Heart left ventricle (tissue), 13 donors: Measurements from ENCODE around the gene KIF5B.

Source experiments
- POLR2A ChIP-seq, 2 donors: fragments of 450-650 bp; IDR thresholded peaks; one replicate each; pipeline ENCODE4 v1.6.1; 2017; ENCODE audit warnings: antibody characterized with exemption in 2 of 2, mild to moderate bottlenecking in 2 of 2, moderate library complexity in 2 of 2
- TF ChIP-seq, protein P1 (sequence below), 12 donors: fragments of 200-600 bp; sonication (generic) in 4 of 12; IDR thresholded peaks; one replicate each; pipeline versions ENCODE4 v1.5.0 to v1.8.0; 2018 to 2022; ENCODE audit warnings: antibody characterized with exemption in 12 of 12, mild to moderate bottlenecking in 5 of 12
- donor health status: ischemic (EF 13 %, LVEDD 7.1; RV severe dilation, severe dysfunction).
- donor health status: DM: no; HTN: yes; CAD: no.
- donor health status: DM: no; HTN: no; CAD: no.
- donor health status: ischemic (EF 25% LVEDD 6.9; RV normal size, moderate dysfunction).
- donor health status: ischemic (EF 25% LVEDD 5.7; RV mildly dilated, moderate dysfunction).
- donor health status: ischemic (EF 35%, LVEDD 5.7; RV mildly dilated, moderate dysfunction).
- donor health status: nonischemic (EF 11% LVEDD 7.7; RV severe dilation, severe dysfunction).
- donor health status: DM: yes; HTN: yes; CAD: no.
- donor health status: PGD.
- donor health status: ischemic (EF 29% LVEDD 5.4; RV normal size, mild dysfunction).
- donor health status: nonischemic (EF 23%, LVEDD 6.1; RV moderate dilation, normal function).

GRCh38 chr10:31974434-31975124, 81.6 kb downstream of the KIF5B start:
- TF ChIP-seq, protein P1, sequence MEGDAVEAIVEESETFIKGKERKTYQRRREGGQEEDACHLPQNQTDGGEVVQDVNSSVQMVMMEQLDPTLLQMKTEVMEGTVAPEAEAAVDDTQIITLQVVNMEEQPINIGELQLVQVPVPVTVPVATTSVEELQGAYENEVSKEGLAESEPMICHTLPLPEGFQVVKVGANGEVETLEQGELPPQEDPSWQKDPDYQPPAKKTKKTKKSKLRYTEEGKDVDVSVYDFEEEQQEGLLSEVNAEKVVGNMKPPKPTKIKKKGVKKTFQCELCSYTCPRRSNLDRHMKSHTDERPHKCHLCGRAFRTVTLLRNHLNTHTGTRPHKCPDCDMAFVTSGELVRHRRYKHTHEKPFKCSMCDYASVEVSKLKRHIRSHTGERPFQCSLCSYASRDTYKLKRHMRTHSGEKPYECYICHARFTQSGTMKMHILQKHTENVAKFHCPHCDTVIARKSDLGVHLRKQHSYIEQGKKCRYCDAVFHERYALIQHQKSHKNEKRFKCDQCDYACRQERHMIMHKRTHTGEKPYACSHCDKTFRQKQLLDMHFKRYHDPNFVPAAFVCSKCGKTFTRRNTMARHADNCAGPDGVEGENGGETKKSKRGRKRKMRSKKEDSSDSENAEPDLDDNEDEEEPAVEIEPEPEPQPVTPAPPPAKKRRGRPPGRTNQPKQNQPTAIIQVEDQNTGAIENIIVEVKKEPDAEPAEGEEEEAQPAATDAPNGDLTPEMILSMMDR (IDR thresholded peaks at IDR 0.05), result no peak
- no peak for TF ChIP-seq POLR2A (IDR thresholded peaks at IDR 0.05)
